PFSK-1 (cell line): ENCODE data around the gene DPP9.

Experiments used
- POLR2AphosphoS5 ChIP-seq: IDR thresholded peaks from 2 replicates; pipeline ENCODE4 v1.6.1; 2012; ENCODE audit warnings: low read depth, mild to moderate bottlenecking, control low read depth, low read length, moderate library complexity
- REST ChIP-seq, 2 experiments: IDR thresholded peaks; 2 replicates each; pipeline versions ENCODE4 v1.6.1 to v1.8.0; 2011 to 2012; ENCODE audit warnings: low read depth in 2 of 2, low read length in 2 of 2, control low read depth in 1 of 2, inconsistent platforms in 1 of 2, mild to moderate bottlenecking in 1 of 2, moderate library complexity in 1 of 2; ENCODE audit not compliant: insufficient read depth in 1 of 2
- SIN3A ChIP-seq: IDR thresholded peaks from 2 replicates; pipeline ENCODE4 v1.6.1; 2012; ENCODE audit warnings: mild to moderate bottlenecking, low read length, moderate library complexity, borderline replicate concordance; ENCODE audit not compliant: insufficient read depth
- TAF1 ChIP-seq: IDR thresholded peaks from 2 replicates; pipeline ENCODE4 v1.6.1; 2012; ENCODE audit warnings: low read length, control low read depth, borderline replicate concordance; ENCODE audit not compliant: insufficient read depth

DNA sequence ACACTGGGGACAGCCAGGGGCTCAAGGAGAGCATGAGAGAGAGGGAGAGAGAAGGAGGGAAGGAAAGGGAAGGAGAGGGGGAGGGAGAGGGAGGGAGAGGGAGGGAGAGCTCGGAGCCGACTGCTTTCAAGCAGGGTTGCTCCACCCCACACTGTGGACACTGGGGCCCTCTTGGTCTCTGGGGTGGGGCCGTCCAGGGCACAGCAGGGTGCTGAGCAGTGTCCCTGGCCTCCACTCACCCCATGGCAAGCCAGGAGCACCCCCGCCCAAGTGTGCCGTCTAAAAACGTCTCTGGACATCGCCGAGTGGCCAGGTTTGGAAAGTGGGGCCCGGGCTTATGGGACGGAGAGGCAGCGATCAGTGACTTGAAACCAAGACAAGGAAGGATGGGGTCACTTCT lies 20.9 kb downstream of the DPP9 start:
- TF ChIP-seq TAF1 (no peak), REST (IDR thresholded peaks at IDR 0.05; ENCODE audit: insufficient read depth in 1 of 2, low read depth in 2 of 2, low read length in 2 of 2) (no peak), POLR2AphosphoS5 (no peak), SIN3A (no peak)
